H9 (cell line): ENCODE results near the gene MRAP. TPM values are rescaled to one million over a fixed set of nuclear protein-coding genes. Genes with fewer than 3 reads are reported as not detected.
"Not testable (repeated sequence)": the region's sequence is repeated elsewhere in the genome, so short reads cannot be mapped to it uniquely, and the experiment has no call there.

ENCODE experiments used
- DNase-seq: peaks from one replicate; pipeline ENCODE4 v3.0.0-alpha.2; 2017
- H2AFZ ChIP-seq: one replicate; pipeline ENCODE4 v1.6.1; 2013; ENCODE audit warnings: mild to moderate bottlenecking, low read length, control low read depth, moderate library complexity
- H2AK5ac ChIP-seq: 2 replicates; pipeline ENCODE4 v1.6.1; 2013; ENCODE audit warnings: low read length, control low read depth, mixed read lengths; ENCODE audit not compliant: insufficient read length
- H2BK120ac ChIP-seq: one replicate; pipeline ENCODE4 v1.6.1; 2013; ENCODE audit warnings: low read depth, mild to moderate bottlenecking, low read length, control low read depth, inconsistent platforms; ENCODE audit not compliant: poor library complexity, severe bottlenecking
- H2BK12ac ChIP-seq: 2 replicates; pipeline ENCODE4 v1.6.1; 2013; ENCODE audit warnings: low read length, control low read depth, mixed read lengths, low read depth; ENCODE audit not compliant: insufficient read length
- H2BK15ac ChIP-seq: 2 replicates; pipeline ENCODE4 v1.6.1; 2013; ENCODE audit warnings: low read depth, low read length, control low read depth
- H2BK20ac ChIP-seq: one replicate; pipeline ENCODE4 v1.6.1; 2013; ENCODE audit warnings: low read depth, mild to moderate bottlenecking, low read length, control low read depth, inconsistent platforms; ENCODE audit not compliant: poor library complexity, severe bottlenecking
- H2BK5ac ChIP-seq: 2 replicates; pipeline ENCODE4 v1.6.1; 2013; ENCODE audit warnings: low read length, control low read depth, mixed read lengths; ENCODE audit not compliant: insufficient read length
- H3K14ac ChIP-seq: 2 replicates; pipeline ENCODE4 v1.6.1; 2013; ENCODE audit warnings: low read length, control low read depth; ENCODE audit not compliant: insufficient read depth
- H3K18ac ChIP-seq: 2 replicates; pipeline ENCODE4 v1.6.1; 2013; ENCODE audit warnings: low read depth, mild to moderate bottlenecking, mixed read lengths, low read length, control low read depth; ENCODE audit not compliant: insufficient read length
- H3K23ac ChIP-seq: 2 replicates; pipeline ENCODE4 v1.6.1; 2013; ENCODE audit warnings: low read length, control low read depth, mixed read lengths, low read depth; ENCODE audit not compliant: insufficient read length
- H3K23me2 ChIP-seq: 2 replicates; pipeline ENCODE4 v1.6.1; 2013; ENCODE audit warnings: low read depth, mild to moderate bottlenecking, mixed read lengths, low read length, control low read depth; ENCODE audit not compliant: insufficient read length, poor library complexity, severe bottlenecking
- H3K27ac ChIP-seq: 2 replicates; pipeline ENCODE4 v1.5.1; 2013; ENCODE audit warnings: low read length, control low read depth, mixed read lengths, low read depth; ENCODE audit not compliant: insufficient read length
- H3K27me3 ChIP-seq: 2 replicates; pipeline ENCODE4 v1.6.1; 2013; ENCODE audit warnings: low read length, control low read depth, inconsistent platforms; ENCODE audit not compliant: insufficient read depth
- H3K4ac ChIP-seq: 2 replicates; pipeline ENCODE4 v1.6.1; 2013; ENCODE audit warnings: low read depth, mild to moderate bottlenecking, control low read depth, inconsistent platforms, low read length, moderate library complexity
- H3K4me1 ChIP-seq: 2 replicates; pipeline ENCODE4 v1.6.1; 2013; ENCODE audit warnings: low read length, control low read depth, inconsistent platforms; ENCODE audit not compliant: insufficient read depth
- H3K4me2 ChIP-seq: 2 replicates; pipeline ENCODE4 v1.6.1; 2013; ENCODE audit warnings: low read length, control low read depth, mixed read lengths; ENCODE audit not compliant: insufficient read length, insufficient read depth
- H3K56ac ChIP-seq: 2 replicates; pipeline ENCODE4 v1.6.1; 2013; ENCODE audit warnings: low read depth, mild to moderate bottlenecking, mixed read lengths, low read length, control low read depth; ENCODE audit not compliant: insufficient read length
- H3K79me1 ChIP-seq: 2 replicates; pipeline ENCODE4 v1.6.1; 2013; ENCODE audit warnings: low read depth, mild to moderate bottlenecking, moderate library complexity, low read length, control low read depth, inconsistent platforms; ENCODE audit not compliant: insufficient read depth, poor library complexity, severe bottlenecking
- H3K79me2 ChIP-seq: 2 replicates; pipeline ENCODE4 v1.6.1; 2013; ENCODE audit warnings: low read length, control low read depth, inconsistent platforms; ENCODE audit not compliant: insufficient read depth
- H3K9ac ChIP-seq: 2 replicates; pipeline ENCODE4 v1.6.1; 2013; ENCODE audit warnings: low read length, control low read depth, mixed read lengths; ENCODE audit not compliant: insufficient read length; ENCODE audit errors: extremely low read depth
- H3K9me3 ChIP-seq: one replicate; pipeline ENCODE4 v1.6.1; 2013; ENCODE audit warnings: low read depth, low read length, inconsistent platforms; ENCODE audit not compliant: control insufficient read depth
- H3T11ph ChIP-seq: one replicate; pipeline ENCODE4 v1.6.1; 2013; ENCODE audit warnings: mild to moderate bottlenecking, low read length, control low read depth, inconsistent platforms
- H4K20me1 ChIP-seq: one replicate; pipeline ENCODE4 v1.6.1; 2013; ENCODE audit not compliant: control insufficient read depth, insufficient read length, insufficient read depth
- H4K5ac ChIP-seq: 2 replicates; pipeline ENCODE4 v1.6.1; 2013; ENCODE audit warnings: low read depth, mild to moderate bottlenecking, mixed read lengths, low read length, control low read depth; ENCODE audit not compliant: insufficient read length
- H4K8ac ChIP-seq: replicated peaks from 2 replicates; pipeline ENCODE4 v1.6.1; 2013; ENCODE audit warnings: low read length, control low read depth, mixed read lengths, low read depth; ENCODE audit not compliant: insufficient read length
- H4K91ac ChIP-seq: 2 replicates; pipeline ENCODE4 v1.6.1; 2013; ENCODE audit warnings: low read depth, mild to moderate bottlenecking, moderate library complexity, mixed read lengths, low read length, control low read depth; ENCODE audit not compliant: insufficient read length
- H3K27ac Mint-ChIP-seq, 3 experiments: 2 replicates in 2 of 3; 3 replicates in 1 of 3; pipeline ENCODE4 v1.8.0; 2020 to 2021; ENCODE audit warnings: mixed read lengths in 3 of 3, mild to moderate bottlenecking in 1 of 3, moderate library complexity in 1 of 3
- H3K27me3 Mint-ChIP-seq: 2 replicates; pipeline ENCODE4 v1.8.0; 2021; ENCODE audit warnings: low read depth, mild to moderate bottlenecking, moderate library complexity, mixed read lengths
- H3K36me3 Mint-ChIP-seq, 3 experiments: 2 replicates in 2 of 3; 3 replicates in 1 of 3; pipeline ENCODE4 v1.8.0; 2020 to 2021; ENCODE audit warnings: low read depth in 3 of 3, mixed read lengths in 3 of 3; ENCODE audit not compliant: insufficient read depth in 1 of 3
- H3K4me1 Mint-ChIP-seq, 2 experiments: 2 replicates each; pipeline ENCODE4 v1.8.0; 2020; ENCODE audit warnings: mixed read lengths in 2 of 2
- H3K4me3 Mint-ChIP-seq, 2 experiments: 2 replicates in 1 of 2; 3 replicates in 1 of 2; pipeline ENCODE4 v1.8.0; 2020 to 2021; ENCODE audit warnings: mild to moderate bottlenecking in 2 of 2, mixed read lengths in 2 of 2, moderate library complexity in 1 of 2
- H3K9me3 Mint-ChIP-seq, 2 experiments: 2 replicates in 1 of 2; 3 replicates in 1 of 2; pipeline ENCODE4 v1.8.0; 2020; ENCODE audit warnings: mild to moderate bottlenecking in 2 of 2, mixed read lengths in 2 of 2, moderate library complexity in 1 of 2
- WGBS: extraction: QIAGEN DNeasy Blood & Tissue Kit; methylation state at CpG from one replicate; pipeline ENCODE4 v1.1.7; 2013; ENCODE audit warnings: missing lambda C conversion rate, low lambda C conversion rate, mixed read lengths; ENCODE audit not compliant: insufficient read length; ENCODE audit errors: extremely low coverage; 5-methylcytosine and 5-hydroxymethylcytosine counted together
- total RNA-seq: library from RNA; stranded (reverse); gene quantifications from 2 replicates; pipeline ENCODE4 v1.2.1, GENCODE V29; 2021
- TF ChIP-seq, protein P1 (sequence below): fragments of 200-600 bp; sonication (generic); conservative IDR thresholded peaks from 3 replicates; pipeline ENCODE4 v1.8.0; 2021; ENCODE audit warnings: antibody characterized with exemption, mild to moderate bottlenecking

Gene MRAP
- total RNA-seq, 1 experiment from 2014 or later = not detected

- no peak overlapping the region for H3K4me3 Mint-ChIP-seq
- Histone ChIP-seq H2BK5ac (no peak overlapping the region), H3T11ph (no peak overlapping the region), H3K4me2 (no peak overlapping the region), H2BK15ac (no peak overlapping the region), H3K18ac (no peak overlapping the region), H4K5ac (no peak overlapping the region), H2AFZ (no peak overlapping the region), H2BK12ac (no peak overlapping the region), H3K4ac (no peak overlapping the region), H3K79me2 (0 out of 2 replicates have a peak, but pooled peaks cover 2% of the 10 kb centered on the region), H3K23ac (no peak overlapping the region), H3K14ac (no peak overlapping the region), H3K4me1 (no peaks in the 10 kb centered on the region), H3K9me3 (no peaks in the 10 kb centered on the region), H3K23me2 (no peaks in the 10 kb centered on the region), H2BK20ac (no peak overlapping the region), H2AK5ac (no peak overlapping the region), H4K20me1 (no peaks in the 10 kb centered on the region), H4K91ac (no peak overlapping the region), H3K27ac (no peak overlapping the region), H2BK120ac (no peak overlapping the region), H3K56ac (no peak overlapping the region), H3K9ac (no peak overlapping the region), H4K8ac (no peak overlapping the region), H3K79me1 (no peaks in the 10 kb centered on the region), H3K27me3 (no peaks in the 10 kb centered on the region)
- peak; percentile 68 for DNase-seq
- H3K9me3 Mint-ChIP-seq = no peaks in the 10 kb centered on the region
- no peaks in the 10 kb centered on the region for H3K27me3 Mint-ChIP-seq
- no CpG with 5 or more reads among the region's 16 CpGs for WGBS
- TF ChIP-seq, protein P1, sequence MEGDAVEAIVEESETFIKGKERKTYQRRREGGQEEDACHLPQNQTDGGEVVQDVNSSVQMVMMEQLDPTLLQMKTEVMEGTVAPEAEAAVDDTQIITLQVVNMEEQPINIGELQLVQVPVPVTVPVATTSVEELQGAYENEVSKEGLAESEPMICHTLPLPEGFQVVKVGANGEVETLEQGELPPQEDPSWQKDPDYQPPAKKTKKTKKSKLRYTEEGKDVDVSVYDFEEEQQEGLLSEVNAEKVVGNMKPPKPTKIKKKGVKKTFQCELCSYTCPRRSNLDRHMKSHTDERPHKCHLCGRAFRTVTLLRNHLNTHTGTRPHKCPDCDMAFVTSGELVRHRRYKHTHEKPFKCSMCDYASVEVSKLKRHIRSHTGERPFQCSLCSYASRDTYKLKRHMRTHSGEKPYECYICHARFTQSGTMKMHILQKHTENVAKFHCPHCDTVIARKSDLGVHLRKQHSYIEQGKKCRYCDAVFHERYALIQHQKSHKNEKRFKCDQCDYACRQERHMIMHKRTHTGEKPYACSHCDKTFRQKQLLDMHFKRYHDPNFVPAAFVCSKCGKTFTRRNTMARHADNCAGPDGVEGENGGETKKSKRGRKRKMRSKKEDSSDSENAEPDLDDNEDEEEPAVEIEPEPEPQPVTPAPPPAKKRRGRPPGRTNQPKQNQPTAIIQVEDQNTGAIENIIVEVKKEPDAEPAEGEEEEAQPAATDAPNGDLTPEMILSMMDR = peak; percentile 89
- H3K4me1 Mint-ChIP-seq = peaks cover 4 to 5% of the 10 kb centered on the region in 2 experiments; a peak in 3 of 4 replicates
- no peaks in the 10 kb centered on the region for H3K36me3 Mint-ChIP-seq
- H3K27ac Mint-ChIP-seq = peak overlapping the region in 1 of 3 experiments; percentile 74; a peak in 1 of 7 replicates
Measured at GRCh38 chr21:32257962-32258785, 40.5 kb upstream of the MRAP start.

GRCh38 chr21:32258786-32259048 lies 39.9 kb upstream of the MRAP start:
- H4K8ac ChIP-seq, H3K27ac Mint-ChIP-seq, H2AFZ ChIP-seq, H3K4me1 Mint-ChIP-seq, H3K9ac ChIP-seq, H3K4me1 ChIP-seq, H3K4me2 ChIP-seq, H3K14ac ChIP-seq, H2BK120ac ChIP-seq, H2BK12ac ChIP-seq, H3K79me1 ChIP-seq, H3K9me3 ChIP-seq, H3K9me3 Mint-ChIP-seq, H2BK20ac ChIP-seq, H2BK5ac ChIP-seq, H3K4me3 Mint-ChIP-seq, H2BK15ac ChIP-seq, DNase-seq, H3K23ac ChIP-seq, H3T11ph ChIP-seq, H3K18ac ChIP-seq, H3K27ac ChIP-seq, H2AK5ac ChIP-seq, H3K27me3 Mint-ChIP-seq, H3K56ac ChIP-seq, H4K5ac ChIP-seq, H3K27me3 ChIP-seq, H3K79me2 ChIP-seq, H3K23me2 ChIP-seq, H3K36me3 Mint-ChIP-seq, H3K4ac ChIP-seq, H4K20me1 ChIP-seq: not testable (repeated sequence)
- no CpG with 5 or more reads among the region's 5 CpGs for WGBS
- peak overlapping the region; percentile 81 for H4K91ac ChIP-seq
